Measurements from ENCODE around the gene SETD5. TPM values are rescaled to one million over a fixed set of nuclear protein-coding genes. Genes with fewer than 3 reads are reported as not detected.
A peak's percentile ranks its signal among the peaks of the same experiment; 100 is the strongest.

The SETD5 gene
- total and polyA plus RNA-seq, 2 donors (not counting 1 experiment from before 2014, with no cell fraction given), result 64.2 to 201 TPM

- DNase-seq (peak; percentile 93), ATAC-seq (ENCODE audit: low read depth) (peak; percentile 89)
- Mint-ChIP-seq H3K27ac (peak within 1 kb of the TSS; percentile 95), H3K4me1 (peaks cover 14% of the 10 kb centered on the region), H3K27me3 (no peaks in the 10 kb centered on the region), H3K4me3 (peak within 1 kb of the TSS; percentile 99), H3K9me3 (ENCODE audit: insufficient read depth) (no peaks in the 10 kb centered on the region)
- Histone ChIP-seq H3K36me3 (replicated peaks in 1 of 2; ENCODE audit: control extremely low read depth in 1 of 2, control insufficient read depth in 1 of 2, extremely low read depth in 1 of 2, insufficient read depth in 2 of 2, low read length in 1 of 2) (peaks cover 15 to 21% of the 10 kb centered on the region in 2 experiments), H3K4me1 (ENCODE audit: control insufficient read depth in 2 of 2, insufficient read depth in 2 of 2, low read length in 2 of 2) (peaks cover 7 to 18% of the 10 kb centered on the region in 2 donors), H3K9ac (ENCODE audit: low read length) (peak within 1 kb of the TSS; percentile 91), H3K4me2 (replicated peaks; ENCODE audit: low read depth, low read length, poor library complexity, severe bottlenecking) (peak within 1 kb of the TSS; percentile 79), H3K27ac (ENCODE audit: low read length in 2 of 2) (peak within 1 kb of the TSS; percentile 85 to 95), H3K4me3 (ENCODE audit: control extremely low read depth in 1 of 5, extremely low read depth in 1 of 5, insufficient read depth in 1 of 5, low read depth in 2 of 5, low read length in 4 of 5) (peak within 1 kb of the TSS; percentile 58 to 97 (median 92)), H3K9me3 (ENCODE audit: control extremely low read depth in 1 of 3, control insufficient read depth in 2 of 3, insufficient read depth in 1 of 3, low read length in 2 of 3) (no peaks in the 10 kb centered on the region), H3K27me3 (replicated peaks in 1 of 4; ENCODE audit: control extremely low read depth in 1 of 4, control insufficient read depth in 3 of 4, insufficient read depth in 4 of 4, low read length in 3 of 4) (no peaks in the 10 kb centered on the region), H4K20me1 (ENCODE audit: control insufficient read depth, insufficient read depth, low read length, poor library complexity, severe bottlenecking) (no peaks in the 10 kb centered on the region), H3K79me2 (ENCODE audit: control insufficient read depth, insufficient read depth, low read length) (peaks cover 35% of the 10 kb centered on the region), H2AFZ (ENCODE audit: insufficient read depth, low read depth, low read length, poor library complexity, severe bottlenecking) (peak within 1 kb of the TSS; percentile 92)
- ChIA-PET POLR2A (interaction anchor here (0.5 to 2.6 kb wide), 6 partner anchors 8 to 810 kb away, joined by 4 to 39 read pairs (median 5); partner anchors contain the start of genes ARPC4, SETD5 and TADA3), CTCF (interaction anchor here (0.9 to 4.5 kb wide), 5 partner anchors 10 to 59 kb away, joined by 3 to 63 read pairs (median 3); no protein-coding TSS in a partner anchor)
- intact Hi-C loops (cut with micrococcal nuclease), result loop anchor here (1.0 kb wide), 3 partner anchors 10 to 368 kb away; partner anchors contain the start of gene BRPF1
- TF ChIP-seq CTCF (IDR thresholded peaks at IDR 0.05) (no peak), EZH2 (IDR thresholded peaks at IDR 0.05; ENCODE audit: borderline replicate concordance, insufficient read depth, low read depth, low read length, poor library complexity, severe bottlenecking) (no peak)
- WGBS (ENCODE audit: insufficient coverage), result under 1% methylated on average over 33 of the region's 46 CpGs
Measured at GRCh38 chr3:9362731-9363530, 34.5 kb upstream of the SETD5 start, which contains the start of gene THUMPD3. Gene THUMPD3, plus strand, starts transcription at chr3:9363054. Its CDS starts 2,015 bp downstream, at chr3:9365069.

- ChIA-PET CTCF (interaction anchor here (0.7 to 1.2 kb wide), 2 partner anchors 16 to 951 kb away, joined by 3 read pairs; partner anchors contain the start of gene SEC13), POLR2A (no interaction called here)
- H2AFZ ChIP-seq (ENCODE audit: insufficient read depth, low read depth, low read length, poor library complexity, severe bottlenecking), result no peak overlapping the region
- DNase-seq, result no peak
- H3K36me3 ChIP-seq (replicated peaks in 1 of 2; ENCODE audit: control extremely low read depth in 1 of 2, control insufficient read depth in 1 of 2, extremely low read depth in 1 of 2, insufficient read depth in 2 of 2, low read length in 1 of 2), result peaks cover 30 to 51% of the 10 kb centered on the region in 2 experiments
- H3K9me3 ChIP-seq (ENCODE audit: control extremely low read depth in 1 of 3, control insufficient read depth in 2 of 3, insufficient read depth in 1 of 3, low read length in 2 of 3), result no peaks in the 10 kb centered on the region
- H3K4me2 ChIP-seq (replicated peaks; ENCODE audit: low read depth, low read length, poor library complexity, severe bottlenecking), result no peak overlapping the region
- H3K4me3 ChIP-seq (ENCODE audit: control extremely low read depth in 1 of 5, extremely low read depth in 1 of 5, insufficient read depth in 1 of 5, low read depth in 2 of 5, low read length in 4 of 5), result no peak overlapping the region
- Mint-ChIP-seq H3K4me3 (no peak overlapping the region), H3K4me1 (peaks cover 8% of the 10 kb centered on the region), H3K9me3 (ENCODE audit: insufficient read depth) (no peaks in the 10 kb centered on the region), H3K27ac (no peak overlapping the region), H3K27me3 (no peaks in the 10 kb centered on the region)
- no peak overlapping the region for H3K27ac ChIP-seq (ENCODE audit: low read length in 2 of 2)
- intact Hi-C loops (cut with micrococcal nuclease), result no loop called here
- H3K4me1 ChIP-seq (ENCODE audit: control insufficient read depth in 2 of 2, insufficient read depth in 2 of 2, low read length in 2 of 2), result peaks cover 0 to 5% of the 10 kb centered on the region in 2 donors
- H3K79me2 ChIP-seq (ENCODE audit: control insufficient read depth, insufficient read depth, low read length), result peaks cover 26% of the 10 kb centered on the region
- no peak for ATAC-seq (ENCODE audit: low read depth)
- no peaks in the 10 kb centered on the region for H3K27me3 ChIP-seq (replicated peaks in 1 of 4; ENCODE audit: control extremely low read depth in 1 of 4, control insufficient read depth in 3 of 4, insufficient read depth in 4 of 4, low read length in 3 of 4)
- no peak overlapping the region for H3K9ac ChIP-seq (ENCODE audit: low read length)
- no CpG with 5 or more reads among the region's 1 CpG for WGBS (ENCODE audit: insufficient coverage)
- TF ChIP-seq EZH2 (IDR thresholded peaks at IDR 0.05; ENCODE audit: borderline replicate concordance, insufficient read depth, low read depth, low read length, poor library complexity, severe bottlenecking), result no peak
- no peak for TF ChIP-seq CTCF (IDR thresholded peaks at IDR 0.05)
- H4K20me1 ChIP-seq (ENCODE audit: control insufficient read depth, insufficient read depth, low read length, poor library complexity, severe bottlenecking), result no peaks in the 10 kb centered on the region
Measured at GRCh38 chr3:9369508-9369907, 27.9 kb upstream of the SETD5 start.

All from B cell (primary cell).